Measurements from ENCODE around the gene EXOC4. TPM values are rescaled to one million over a fixed set of nuclear protein-coding genes. Genes with fewer than 3 reads are reported as not detected.
"Not testable (repeated sequence)": the region's sequence is repeated elsewhere in the genome, so short reads cannot be mapped to it uniquely, and the experiment has no call there.

EXOC4 gene
- 62.4 and 68.4 TPM in 2 replicates for total RNA-seq (2014; rRNA removed; shearing (Covaris generic))

GRCh38 chr7:133252858-133253518, at the start of gene EXOC4:
EXOC4 (plus strand) TSS chr7:133253078.
- peak; percentile 99 for DNase-seq (ENCODE audit: low spot score)

GRCh38 chr7:133203490-133203889, 49.4 kb upstream of the EXOC4 start:
- DNase-seq (ENCODE audit: low spot score), result no peak
- in situ Hi-C loops (cut with HindIII; ENCODE audit: low sequenced_read_pairs), result no loop called here

More at GRCh38 chr7:133252858-133253518, at the start of gene EXOC4:
- in situ Hi-C loops (cut with HindIII; ENCODE audit: low sequenced_read_pairs), result no loop called here

- in situ Hi-C loops (cut with HindIII; ENCODE audit: low sequenced_read_pairs), result no loop called here
- no peak for DNase-seq (ENCODE audit: low spot score)
These were observed 45.2 kb upstream of the EXOC4 start for GRCh38 chr7:133207687-133208086.

- DNase-seq (ENCODE audit: low spot score); in situ Hi-C loops (cut with HindIII; ENCODE audit: low sequenced_read_pairs): not testable (repeated sequence)
These were observed 42.1 kb upstream of the EXOC4 start for GRCh38 chr7:133210817-133211216.

GRCh38 chr7:133213772-133214171, 39.1 kb upstream of the EXOC4 start:
- DNase-seq (ENCODE audit: low spot score); in situ Hi-C loops (cut with HindIII; ENCODE audit: low sequenced_read_pairs): not testable (repeated sequence)

- in situ Hi-C loops (cut with HindIII; ENCODE audit: low sequenced_read_pairs), result no loop called here
- DNase-seq (ENCODE audit: low spot score), result no peak
These were observed 35.1 kb upstream of the EXOC4 start for GRCh38 chr7:133217773-133218172.

- DNase-seq (ENCODE audit: low spot score), result peak; percentile 62
- in situ Hi-C loops (cut with HindIII; ENCODE audit: low sequenced_read_pairs), result no loop called here
These were observed 22.2 kb upstream of the EXOC4 start for GRCh38 chr7:133230591-133231194.

- in situ Hi-C loops (cut with HindIII; ENCODE audit: low sequenced_read_pairs), result no loop called here
- DNase-seq (ENCODE audit: low spot score), result no peak
These were observed 19.7 kb upstream of the EXOC4 start for GRCh38 chr7:133233142-133233541.

GRCh38 chr7:133234961-133235875, 17.7 kb upstream of the EXOC4 start:
- no peak for DNase-seq (ENCODE audit: low spot score)
- in situ Hi-C loops (cut with HindIII; ENCODE audit: low sequenced_read_pairs), result no loop called here

GRCh38 chr7:133237545-133237944, 15.3 kb upstream of the EXOC4 start:
- in situ Hi-C loops (cut with HindIII; ENCODE audit: low sequenced_read_pairs), result no loop called here
- DNase-seq (ENCODE audit: low spot score), result no peak

GRCh38 chr7:133240302-133240701, 12.6 kb upstream of the EXOC4 start:
- in situ Hi-C loops (cut with HindIII; ENCODE audit: low sequenced_read_pairs), result no loop called here
- no peak for DNase-seq (ENCODE audit: low spot score)

GRCh38 chr7:133246558-133246957, 6.3 kb upstream of the EXOC4 start:
- in situ Hi-C loops (cut with HindIII; ENCODE audit: low sequenced_read_pairs), result no loop called here
- no peak for DNase-seq (ENCODE audit: low spot score)

GRCh38 chr7:133248901-133249300, 4.0 kb upstream of the EXOC4 start:
- DNase-seq (ENCODE audit: low spot score), result no peak
- in situ Hi-C loops (cut with HindIII; ENCODE audit: low sequenced_read_pairs), result no loop called here

GRCh38 chr7:133252506-133252857, 396 bp upstream of the EXOC4 start:
- in situ Hi-C loops (cut with HindIII; ENCODE audit: low sequenced_read_pairs), result no loop called here
- DNase-seq (ENCODE audit: low spot score), result no peak

GRCh38 chr7:133253519-133253875, 619 bp downstream of the EXOC4 start:
- in situ Hi-C loops (cut with HindIII; ENCODE audit: low sequenced_read_pairs), result no loop called here
- DNase-seq (ENCODE audit: low spot score), result peak; percentile 33

GRCh38 chr7:133255486-133255885, 2.6 kb downstream of the EXOC4 start:
- in situ Hi-C loops (cut with HindIII; ENCODE audit: low sequenced_read_pairs), result no loop called here
- no peak for DNase-seq (ENCODE audit: low spot score)

- in situ Hi-C loops (cut with HindIII; ENCODE audit: low sequenced_read_pairs), result no loop called here
- DNase-seq (ENCODE audit: low spot score), result no peak
These were observed 5.3 kb downstream of the EXOC4 start for GRCh38 chr7:133258174-133258573.

- in situ Hi-C loops (cut with HindIII; ENCODE audit: low sequenced_read_pairs), result no loop called here
- DNase-seq (ENCODE audit: low spot score), result no peak
These were observed 12.9 kb downstream of the EXOC4 start for GRCh38 chr7:133265821-133266220.

- no peak for DNase-seq (ENCODE audit: low spot score)
- in situ Hi-C loops (cut with HindIII; ENCODE audit: low sequenced_read_pairs), result no loop called here
These were observed 15.5 kb downstream of the EXOC4 start for GRCh38 chr7:133268355-133268754.

- in situ Hi-C loops (cut with HindIII; ENCODE audit: low sequenced_read_pairs), result no loop called here
- no peak for DNase-seq (ENCODE audit: low spot score)
These were observed 19.5 kb downstream of the EXOC4 start for GRCh38 chr7:133272336-133272735.

Measured in G401 (cell line).